ENCODE results near the gene S100A2. TPM values are rescaled to one million over a fixed set of nuclear protein-coding genes. Genes with fewer than 3 reads are reported as not detected.
"Not testable (repeated sequence)": the region's sequence is repeated elsewhere in the genome, so short reads cannot be mapped to it uniquely, and the experiment has no call there.

The S100A2 gene
- total and polyA plus RNA-seq, 2 of the 13 experiments (the other 11 are each of a cell fraction or from before 2014, with no cell fraction given) = 1.2 TPM

GRCh38 chr1:153588482-153588881 is 22.8 kb upstream of the S100A2 start:
- H2AFZ ChIP-seq (ENCODE audit: low read length) = no peak overlapping the region
- 48% methylated on average over 2 of the region's 2 CpGs for WGBS (ENCODE audit: low lambda C conversion rate)
- POLR2A ChIA-PET = interaction anchor here (0.7 kb wide), 1 partner anchor 14 kb away, joined by 3 read pairs; no protein-coding TSS in a partner anchor
- H3K79me2 ChIP-seq (ENCODE audit: insufficient read depth, low read length) = no peaks in the 10 kb centered on the region
- no peaks in the 10 kb centered on the region for H3K36me3 ChIP-seq (replicated peaks in 1 of 2; ENCODE audit: control insufficient read depth in 1 of 2, insufficient read depth in 2 of 2, low read length in 2 of 2)
- no peak for FAIRE-seq
- no TSS peak for BruUV-seq (replicated peaks)
- no peak for ATAC-seq
- no peak overlapping the region for H3K4me2 ChIP-seq (ENCODE audit: low read depth, low read length)
- H3K9ac ChIP-seq (ENCODE audit: insufficient read depth, low read depth, low read length) = no peak overlapping the region
- H3K27ac ChIP-seq (ENCODE audit: extremely low read length, insufficient read depth, low read length) = no peak overlapping the region
- no peaks in the 10 kb centered on the region for H3K9me3 ChIP-seq (ENCODE audit: low read length)
- no peak for DNase-seq (ENCODE audit: low spot score)
- H3K27me3 ChIP-seq (ENCODE audit: control insufficient read depth in 1 of 2, insufficient read depth in 2 of 2, low read length in 2 of 2) = 0 out of 5 replicates have a peak, but pooled peaks cover 1 to 3% of the 10 kb centered on the region in 2 experiments
- no peak for TF ChIP-seq NKX3-1 (CRISPR knock-in tag; IDR thresholded peaks at IDR 0.05)
- intact Hi-C loops (cut with micrococcal nuclease; ENCODE audit: unreplicated experiment) = no loop called here
- CTCF ChIA-PET (ENCODE audit: low intra/inter-chr PET ratio, low total read pairs) = no interaction called here
- H3K4me3 ChIP-seq (replicated peaks in 1 of 3; ENCODE audit: insufficient read depth in 1 of 3, low read depth in 2 of 3, low read length in 3 of 3) = no peak overlapping the region
- in situ Hi-C loops (cut with HindIII; ENCODE audit: extremely low pct_ligation_motif_present, low pct_unique_long_range_greater_than_20kb) = no loop called here
- no peaks in the 10 kb centered on the region for H3K4me1 ChIP-seq (ENCODE audit: insufficient read depth, low read length)
- H4K20me1 ChIP-seq (ENCODE audit: insufficient read depth, low read length) = no peaks in the 10 kb centered on the region

GRCh38 chr1:153588033-153588432 is 22.4 kb upstream of the S100A2 start:
- not testable (repeated sequence) for FAIRE-seq
- WGBS (ENCODE audit: low lambda C conversion rate) = 41% methylated on average over 10 of the region's 10 CpGs

GRCh38 chr1:153587314-153587713 is 21.7 kb upstream of the S100A2 start:
- POLR2A ChIA-PET = no interaction called here

More at GRCh38 chr1:153588033-153588432, 22.4 kb upstream of the S100A2 start:
- H2AFZ ChIP-seq (ENCODE audit: low read length); H3K36me3 ChIP-seq (replicated peaks in 1 of 2; ENCODE audit: control insufficient read depth in 1 of 2, insufficient read depth in 2 of 2, low read length in 2 of 2); intact Hi-C loops (cut with micrococcal nuclease; ENCODE audit: unreplicated experiment); H3K79me2 ChIP-seq (ENCODE audit: insufficient read depth, low read length); ATAC-seq; H3K27me3 ChIP-seq (ENCODE audit: control insufficient read depth in 1 of 2, insufficient read depth in 2 of 2, low read length in 2 of 2); H3K27ac ChIP-seq (ENCODE audit: extremely low read length, insufficient read depth, low read length); H3K9ac ChIP-seq (ENCODE audit: insufficient read depth, low read depth, low read length); BruUV-seq (replicated peaks); CTCF ChIA-PET (ENCODE audit: low intra/inter-chr PET ratio, low total read pairs); H3K4me3 ChIP-seq (replicated peaks in 1 of 3; ENCODE audit: insufficient read depth in 1 of 3, low read depth in 2 of 3, low read length in 3 of 3); H3K4me2 ChIP-seq (ENCODE audit: low read depth, low read length); H3K4me1 ChIP-seq (ENCODE audit: insufficient read depth, low read length); DNase-seq (ENCODE audit: low spot score); H3K9me3 ChIP-seq (ENCODE audit: low read length); H4K20me1 ChIP-seq (ENCODE audit: insufficient read depth, low read length); in situ Hi-C loops (cut with HindIII; ENCODE audit: extremely low pct_ligation_motif_present, low pct_unique_long_range_greater_than_20kb): not testable (repeated sequence)
- POLR2A ChIA-PET = interaction anchor here (0.7 kb wide), 1 partner anchor 14 kb away, joined by 3 read pairs; no protein-coding TSS in a partner anchor

More at GRCh38 chr1:153587314-153587713, 21.7 kb upstream of the S100A2 start:
- no peak overlapping the region for H2AFZ ChIP-seq (ENCODE audit: low read length)
- no peak overlapping the region for H3K4me3 ChIP-seq (replicated peaks in 1 of 3; ENCODE audit: insufficient read depth in 1 of 3, low read depth in 2 of 3, low read length in 3 of 3)
- 19% methylated on average over 5 of the region's 5 CpGs for WGBS (ENCODE audit: low lambda C conversion rate)
- ATAC-seq (no peak), DNase-seq (ENCODE audit: low spot score) (no peak), FAIRE-seq (no peak)
- H3K4me1 ChIP-seq (ENCODE audit: insufficient read depth, low read length) = no peaks in the 10 kb centered on the region
- H3K79me2 ChIP-seq (ENCODE audit: insufficient read depth, low read length) = no peaks in the 10 kb centered on the region
- intact Hi-C loops (cut with micrococcal nuclease; ENCODE audit: unreplicated experiment) = no loop called here
- no peaks in the 10 kb centered on the region for H4K20me1 ChIP-seq (ENCODE audit: insufficient read depth, low read length)
- no peak overlapping the region for H3K27ac ChIP-seq (ENCODE audit: extremely low read length, insufficient read depth, low read length)
- no peak for TF ChIP-seq THYN1 (CRISPR knock-in tag; IDR thresholded peaks at IDR 0.05; ENCODE audit: borderline replicate concordance, low read depth)
- no peak for TF ChIP-seq NR2C2 (CRISPR knock-in tag; IDR thresholded peaks at IDR 0.05; ENCODE audit: borderline replicate concordance)
- no peak for TF ChIP-seq RBAK (CRISPR knock-in tag; IDR thresholded peaks at IDR 0.05)
- TF ChIP-seq NFATC3 (CRISPR knock-in tag; IDR thresholded peaks at IDR 0.05) = no peak
- TF ChIP-seq CHCHD3 (CRISPR knock-in tag; IDR thresholded peaks at IDR 0.05) = no peak
- TF ChIP-seq RAD51 (IDR thresholded peaks at IDR 0.05; ENCODE audit: borderline replicate concordance) = no peak
- no peak for TF ChIP-seq ZNF337 (CRISPR knock-in tag; IDR thresholded peaks at IDR 0.05; ENCODE audit: borderline replicate concordance, low read depth)
- CTCF ChIA-PET (ENCODE audit: low intra/inter-chr PET ratio, low total read pairs) = no interaction called here
- H3K9me3 ChIP-seq (ENCODE audit: low read length) = no peaks in the 10 kb centered on the region
- in situ Hi-C loops (cut with HindIII; ENCODE audit: extremely low pct_ligation_motif_present, low pct_unique_long_range_greater_than_20kb) = no loop called here
- no TSS peak for BruUV-seq (replicated peaks)
- H3K36me3 ChIP-seq (replicated peaks in 1 of 2; ENCODE audit: control insufficient read depth in 1 of 2, insufficient read depth in 2 of 2, low read length in 2 of 2) = no peaks in the 10 kb centered on the region
- 0 out of 5 replicates have a peak, but pooled peaks cover 1 to 3% of the 10 kb centered on the region in 2 experiments for H3K27me3 ChIP-seq (ENCODE audit: control insufficient read depth in 1 of 2, insufficient read depth in 2 of 2, low read length in 2 of 2)
- H3K4me2 ChIP-seq (ENCODE audit: low read depth, low read length) = no peak overlapping the region
- no peak overlapping the region for H3K9ac ChIP-seq (ENCODE audit: insufficient read depth, low read depth, low read length)

All from HepG2 (cell line).